ENCODE measurements around the gene SLC38A11.
A peak's percentile ranks its signal among the peaks of the same experiment; 100 is the strongest.
"Not testable (repeated sequence)": the region's sequence is repeated elsewhere in the genome, so short reads cannot be mapped to it uniquely, and the experiment has no call there.

Gene SLC38A11

GRCh38 chr2:164979113-164979512 is 23.8 kb upstream of the SLC38A11 start:
- no peaks in the 10 kb centered on the region for H3K9me3 Mint-ChIP-seq
- no peak for DNase-seq
- no peak for ATAC-seq
- no peak overlapping the region for H3K4me3 Mint-ChIP-seq
- H3K27me3 Mint-ChIP-seq: no peaks in the 10 kb centered on the region
- no peak overlapping the region for H3K27ac Mint-ChIP-seq
- H3K4me1 Mint-ChIP-seq: no peaks in the 10 kb centered on the region

GRCh38 chr2:164976875-164977470 is 21.6 kb upstream of the SLC38A11 start:
- not testable (repeated sequence) for H3K4me1 Mint-ChIP-seq, H3K9me3 Mint-ChIP-seq, ATAC-seq, DNase-seq, H3K27ac Mint-ChIP-seq, H3K27me3 Mint-ChIP-seq, H3K4me3 Mint-ChIP-seq

- ATAC-seq: no peak
- no peak for DNase-seq
- no peak overlapping the region for H3K27ac Mint-ChIP-seq
- H3K4me1 Mint-ChIP-seq: no peaks in the 10 kb centered on the region
- no peaks in the 10 kb centered on the region for H3K9me3 Mint-ChIP-seq
- H3K4me3 Mint-ChIP-seq: no peak overlapping the region
- H3K27me3 Mint-ChIP-seq: no peaks in the 10 kb centered on the region
Measured at GRCh38 chr2:164976301-164976700, 21.0 kb upstream of the SLC38A11 start.

- Mint-ChIP-seq H3K27me3 (no peaks in the 10 kb centered on the region), H3K4me1 (no peaks in the 10 kb centered on the region), H3K9me3 (no peaks in the 10 kb centered on the region), H3K27ac (no peak overlapping the region), H3K4me3 (no peak overlapping the region)
- ATAC-seq: no peak
- DNase-seq: no peak
Measured at GRCh38 chr2:164975891-164976290, 20.6 kb upstream of the SLC38A11 start.

GRCh38 chr2:164974221-164974620 is 18.9 kb upstream of the SLC38A11 start:
- Mint-ChIP-seq H3K27me3 (no peaks in the 10 kb centered on the region), H3K4me3 (no peak overlapping the region), H3K9me3 (peaks cover 0 to 2% of the 10 kb centered on the region in 2 donors), H3K4me1 (no peaks in the 10 kb centered on the region), H3K27ac (peak overlapping the region in 1 of 2 donors; percentile 42)
- ATAC-seq (no peak), DNase-seq (no peak)

- no peak overlapping the region for H3K27ac Mint-ChIP-seq
- peaks cover 0 to 11% of the 10 kb centered on the region in 2 donors for H3K9me3 Mint-ChIP-seq
- no peaks in the 10 kb centered on the region for H3K27me3 Mint-ChIP-seq
- H3K4me3 Mint-ChIP-seq: no peak overlapping the region
- DNase-seq: no peak
- ATAC-seq: no peak
- no peaks in the 10 kb centered on the region for H3K4me1 Mint-ChIP-seq
Measured at GRCh38 chr2:164972216-164972615, 16.9 kb upstream of the SLC38A11 start.

GRCh38 chr2:164969909-164970690 is 14.8 kb upstream of the SLC38A11 start:
- Mint-ChIP-seq H3K9me3 (peaks cover 0 to 11% of the 10 kb centered on the region in 2 donors), H3K4me3 (no peak overlapping the region), H3K27ac (peak overlapping the region in 1 of 2 donors; percentile 77), H3K4me1 (no peaks in the 10 kb centered on the region), H3K27me3 (no peaks in the 10 kb centered on the region)
- ATAC-seq (no peak), DNase-seq (no peak)

GRCh38 chr2:164967781-164968228 is 12.5 kb upstream of the SLC38A11 start:
- peak overlapping the region in 1 of 2 donors; percentile 19 for H3K27ac Mint-ChIP-seq
- ATAC-seq (no peak), DNase-seq (no peak)
- H3K27me3 Mint-ChIP-seq: no peaks in the 10 kb centered on the region
- H3K4me3 Mint-ChIP-seq: no peak overlapping the region
- no peaks in the 10 kb centered on the region for H3K4me1 Mint-ChIP-seq
- peaks cover 0 to 11% of the 10 kb centered on the region in 2 donors for H3K9me3 Mint-ChIP-seq

- Mint-ChIP-seq H3K9me3 (peaks cover 0 to 11% of the 10 kb centered on the region in 2 donors), H3K27ac (peak overlapping the region in 1 of 2 donors; percentile 19), H3K4me1 (no peaks in the 10 kb centered on the region), H3K27me3 (no peaks in the 10 kb centered on the region), H3K4me3 (no peak overlapping the region)
- DNase-seq (no peak), ATAC-seq (no peak)
Measured at GRCh38 chr2:164967361-164967760, 12.0 kb upstream of the SLC38A11 start.

- no peak for DNase-seq
- Mint-ChIP-seq H3K27me3 (no peaks in the 10 kb centered on the region), H3K4me1 (no peaks in the 10 kb centered on the region), H3K9me3 (peaks cover 0 to 11% of the 10 kb centered on the region in 2 donors), H3K27ac (no peak overlapping the region), H3K4me3 (no peak overlapping the region)
- no peak for ATAC-seq
Measured at GRCh38 chr2:164964700-164965099, 9.4 kb upstream of the SLC38A11 start.

GRCh38 chr2:164960159-164960558 is 4.8 kb upstream of the SLC38A11 start:
- H3K4me3 Mint-ChIP-seq: no peak overlapping the region
- DNase-seq (no peak), ATAC-seq (no peak)
- H3K27ac Mint-ChIP-seq: no peak overlapping the region
- no peaks in the 10 kb centered on the region for H3K9me3 Mint-ChIP-seq
- peaks cover 9% of the 10 kb centered on the region for H3K27me3 Mint-ChIP-seq
- H3K4me1 Mint-ChIP-seq: no peaks in the 10 kb centered on the region

GRCh38 chr2:164954186-164954585 is 1.1 kb downstream of the SLC38A11 start:
- ATAC-seq: no peak

GRCh38 chr2:164953279-164953678 is 2.0 kb downstream of the SLC38A11 start:
- ATAC-seq: no peak
- H3K27ac Mint-ChIP-seq: no peak overlapping the region
- DNase-seq: no peak
- no peaks in the 10 kb centered on the region for H3K9me3 Mint-ChIP-seq
- H3K4me3 Mint-ChIP-seq: no peak overlapping the region
- no peaks in the 10 kb centered on the region for H3K4me1 Mint-ChIP-seq
- peaks cover 31% of the 10 kb centered on the region for H3K27me3 Mint-ChIP-seq

More at GRCh38 chr2:164954186-164954585, 1.1 kb downstream of the SLC38A11 start:
- DNase-seq: no peak
- Mint-ChIP-seq H3K27me3 (peaks cover 31% of the 10 kb centered on the region), H3K4me3 (no peak overlapping the region), H3K4me1 (no peaks in the 10 kb centered on the region), H3K27ac (no peak overlapping the region), H3K9me3 (no peaks in the 10 kb centered on the region)

GRCh38 chr2:164952057-164952702 is 3.1 kb downstream of the SLC38A11 start:
- Mint-ChIP-seq H3K27ac (no peak overlapping the region), H3K9me3 (no peaks in the 10 kb centered on the region), H3K4me1 (no peaks in the 10 kb centered on the region), H3K27me3 (peaks cover 31% of the 10 kb centered on the region), H3K4me3 (no peak overlapping the region)
- DNase-seq (no peak), ATAC-seq (no peak)

- H3K9me3 Mint-ChIP-seq: no peaks in the 10 kb centered on the region
- no peak for ATAC-seq
- no peak overlapping the region for H3K27ac Mint-ChIP-seq
- no peaks in the 10 kb centered on the region for H3K4me1 Mint-ChIP-seq
- peaks cover 21% of the 10 kb centered on the region for H3K27me3 Mint-ChIP-seq
- H3K4me3 Mint-ChIP-seq: no peak overlapping the region
- DNase-seq: no peak
Measured at GRCh38 chr2:164948540-164948939, 6.8 kb downstream of the SLC38A11 start.

GRCh38 chr2:164947281-164947680 is 8.0 kb downstream of the SLC38A11 start:
- ATAC-seq: no peak
- no peaks in the 10 kb centered on the region for H3K9me3 Mint-ChIP-seq

More at GRCh38 chr2:164947281-164947680, 8.0 kb downstream of the SLC38A11 start:
- Mint-ChIP-seq H3K27me3 (peaks cover 12% of the 10 kb centered on the region), H3K4me1 (no peaks in the 10 kb centered on the region), H3K27ac (no peak overlapping the region), H3K4me3 (no peak overlapping the region)
- no peak for DNase-seq

Measured in stimulated activated naive CD8-positive, alpha-beta T cell treated with anti-CD3 and anti-CD28 coated beads, Interleukin-15, amount 100 ng/mL, for 72 hours (primary cell).